Measurements from ENCODE around the gene RPAP3.

GRCh38 chr12:47709671-47710070 lies 3.8 kb upstream of the RPAP3 start:
- no peak for TF ChIP-seq CTCF (IDR thresholded peaks at IDR 0.05)
- no peak for TF ChIP-seq POLR2A (IDR thresholded peaks at IDR 0.05)
